Stimulated activated CD4-positive, alpha-beta T cell treated with anti-CD3 and anti-CD28 coated beads, Interleukin-2, amount 100 ng/mL, for 24 hours (primary cell): ENCODE measurements around the gene BRSK2.
"Not testable (repeated sequence)": the region's sequence is repeated elsewhere in the genome, so short reads cannot be mapped to it uniquely, and the experiment has no call there.

Source experiments
- DNase-seq, 2 donors: peaks; one replicate each; pipeline ENCODE4 v3.0.0-alpha.2; 2020

The BRSK2 gene

DNA sequence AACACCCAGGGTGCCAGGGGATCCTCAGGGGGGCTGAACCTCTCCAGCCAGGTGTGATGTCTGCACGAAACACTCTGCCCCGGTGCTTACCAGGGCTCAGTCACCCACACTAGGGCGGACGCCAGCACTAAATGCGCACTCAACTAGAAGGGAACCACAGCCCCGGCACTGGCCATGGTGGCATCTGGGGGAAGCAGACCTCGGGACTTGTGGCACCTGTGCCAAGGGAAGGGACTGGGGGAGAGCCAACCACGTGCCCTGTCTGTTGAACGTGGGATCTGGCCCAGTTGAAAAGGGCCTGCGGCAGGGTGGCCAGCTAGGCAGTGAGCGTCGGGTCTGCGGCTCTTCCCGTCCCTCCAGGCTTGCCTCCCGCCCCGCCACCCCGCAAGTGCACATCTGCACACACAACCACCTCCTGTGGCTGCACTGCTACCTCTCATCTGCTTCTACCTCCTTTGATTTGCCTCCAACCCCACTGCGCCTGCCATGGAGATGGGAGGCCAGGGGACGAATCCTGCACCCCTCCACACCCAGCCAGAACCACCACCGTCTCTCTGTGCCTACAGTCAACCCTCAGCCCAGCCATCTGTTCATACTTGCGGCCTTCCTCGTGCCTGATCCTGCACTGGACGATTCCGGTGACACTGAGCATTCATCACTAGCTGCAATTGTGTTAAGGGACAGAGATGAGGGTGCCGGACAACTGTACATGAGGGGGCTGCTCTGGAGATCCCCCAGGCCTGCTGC, 111.9 kb downstream of the BRSK2 start:
- DNase-seq: no peak

DNA sequence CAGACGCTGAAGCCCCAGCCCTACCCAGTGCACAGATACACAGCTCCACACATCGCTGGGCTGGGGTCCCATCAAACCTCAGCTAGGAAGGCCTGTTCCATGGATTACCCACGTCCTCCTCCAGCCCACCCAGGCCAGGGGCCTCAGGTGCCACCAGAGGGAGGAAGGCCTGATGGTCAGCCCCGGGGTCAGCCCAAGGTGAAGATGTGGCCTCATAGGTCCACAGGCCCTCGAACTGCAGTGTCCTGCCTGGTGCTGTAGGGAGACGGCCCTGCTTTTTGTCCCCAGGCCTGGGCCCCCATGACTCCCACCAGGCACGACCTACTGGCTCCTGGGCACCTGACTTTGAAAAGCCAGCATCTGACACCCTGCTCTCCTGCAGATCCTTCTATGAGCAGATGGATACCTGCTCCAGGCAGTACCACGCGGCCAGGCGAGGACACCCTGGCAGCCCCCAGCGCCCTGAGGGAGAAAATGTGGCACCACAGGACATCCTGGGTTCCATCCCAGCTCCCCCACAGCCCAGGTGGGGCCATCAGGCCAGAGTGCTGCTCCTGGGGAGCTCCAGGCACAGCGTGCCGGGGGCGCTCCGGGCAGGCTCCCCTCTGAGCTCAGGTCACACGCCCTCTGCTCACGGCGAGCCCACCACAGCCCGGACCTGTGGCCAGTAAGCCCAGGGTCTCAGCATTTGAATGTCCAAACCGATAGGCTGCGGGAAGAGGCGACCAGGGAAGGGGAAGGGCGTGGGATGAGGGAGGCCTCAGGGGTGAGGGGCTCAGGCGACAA, 112.6 kb downstream of the BRSK2 start:
- no peak for DNase-seq

DNA sequence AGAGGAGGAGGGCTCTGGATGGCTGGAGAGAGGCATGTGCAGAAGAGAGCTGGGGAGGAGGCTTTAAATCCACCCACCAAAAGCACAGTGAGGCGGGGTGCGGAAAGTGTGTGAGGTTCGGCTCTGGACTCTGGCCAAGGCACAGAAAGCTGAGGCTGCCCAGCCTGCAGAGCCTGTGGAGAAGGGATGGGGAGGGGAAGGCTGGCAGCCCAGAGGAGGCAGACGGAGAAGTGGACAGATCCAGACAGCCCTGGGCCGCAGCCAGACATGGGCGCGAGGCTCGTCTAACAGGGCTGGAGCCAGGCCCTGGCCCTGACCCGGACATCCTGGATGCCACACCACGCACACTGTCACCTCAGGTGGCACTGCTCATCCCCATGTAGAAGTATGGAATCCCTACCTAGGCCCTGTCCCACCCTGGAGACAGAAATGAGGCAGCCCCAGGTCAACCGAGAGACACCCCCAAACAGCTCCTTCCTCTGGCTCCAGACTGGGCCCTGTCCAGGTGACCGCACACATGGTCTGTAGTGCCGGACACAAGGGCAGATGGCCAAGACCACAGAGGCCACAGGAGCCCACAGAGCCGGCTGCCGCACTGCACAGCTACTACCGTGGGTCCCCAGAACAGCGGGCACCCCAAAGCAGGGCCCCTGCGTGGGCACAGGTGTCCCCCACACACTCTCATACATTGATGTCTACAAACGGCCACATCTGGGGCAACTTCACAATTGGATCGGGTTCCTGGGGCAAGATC, 113.4 kb downstream of the BRSK2 start:
- DNase-seq: no peak

DNA sequence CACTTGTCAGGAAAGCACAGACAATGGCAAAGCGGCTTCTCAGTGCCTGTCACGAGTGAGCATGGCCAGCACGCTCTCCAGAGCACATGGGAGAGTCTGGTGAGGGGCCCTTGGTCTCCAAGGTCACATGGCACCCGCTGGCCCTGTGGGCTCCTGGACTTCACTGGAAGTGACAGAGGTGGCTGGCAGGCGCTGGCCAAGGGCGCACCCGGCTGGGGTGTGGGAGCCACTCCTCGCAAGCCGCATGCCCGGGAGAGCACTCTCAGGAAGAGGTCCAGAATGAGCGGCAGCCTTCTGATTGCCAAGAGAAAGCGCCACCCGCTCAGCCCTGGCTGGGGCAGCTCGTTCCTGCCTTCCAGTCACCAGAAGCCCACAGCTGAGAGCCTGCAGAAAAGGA, 114.0 kb downstream of the BRSK2 start:
- no peak for DNase-seq

DNA sequence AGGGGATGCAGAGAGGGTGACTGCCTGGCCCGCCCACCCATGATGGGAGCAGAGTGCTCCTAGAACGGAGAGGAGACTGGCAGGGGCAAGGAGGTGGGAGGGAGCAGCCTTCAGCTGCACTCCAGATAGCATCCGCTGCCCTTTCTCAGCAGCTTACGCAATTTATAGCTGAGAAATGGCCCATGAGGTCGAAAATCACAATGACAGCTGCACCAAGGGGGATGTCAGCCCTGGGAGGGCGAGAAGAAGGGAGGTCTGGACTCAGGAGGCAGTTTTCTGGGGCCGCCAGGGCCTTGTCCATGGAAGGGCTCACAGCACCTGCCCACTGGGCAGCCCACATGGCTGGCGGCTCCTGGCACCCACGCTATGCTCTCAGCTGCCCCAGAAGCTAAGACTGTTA, 114.4 kb downstream of the BRSK2 start:
- DNase-seq: no peak

DNA sequence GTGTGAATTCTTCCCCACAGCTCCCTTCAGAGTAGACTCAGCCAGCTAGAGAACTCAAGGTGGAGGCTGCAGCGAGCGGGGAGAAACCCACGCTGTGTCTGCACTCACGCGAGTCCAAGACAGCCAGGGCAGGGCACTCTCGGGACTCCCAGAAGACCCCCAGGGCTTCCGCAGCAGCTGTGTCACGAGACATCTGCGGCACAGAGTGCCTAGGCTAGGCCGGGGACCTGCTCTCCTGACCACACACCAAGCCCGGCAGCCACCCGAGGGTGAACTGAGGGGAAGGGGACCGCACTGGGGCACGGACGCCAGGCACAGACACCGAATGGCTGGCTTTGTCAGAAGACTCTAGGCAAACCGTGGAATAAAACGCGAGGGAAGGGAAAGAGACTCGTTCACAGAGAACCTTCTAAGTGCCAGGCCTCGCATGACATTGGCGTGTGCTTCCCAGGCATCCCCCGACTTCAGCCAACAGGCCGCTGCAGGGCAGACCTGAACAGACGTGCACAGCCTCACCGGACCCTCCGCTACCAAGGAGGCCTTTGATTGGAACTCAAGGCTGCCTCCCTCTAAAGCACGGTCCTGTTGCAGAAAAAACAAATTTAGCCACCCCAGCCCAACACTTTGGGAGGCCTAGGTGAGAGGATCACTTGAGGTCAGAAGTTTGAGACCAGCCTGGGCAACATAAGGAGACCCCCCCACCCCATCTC, 115.0 kb downstream of the BRSK2 start:
- no peak for DNase-seq

DNA sequence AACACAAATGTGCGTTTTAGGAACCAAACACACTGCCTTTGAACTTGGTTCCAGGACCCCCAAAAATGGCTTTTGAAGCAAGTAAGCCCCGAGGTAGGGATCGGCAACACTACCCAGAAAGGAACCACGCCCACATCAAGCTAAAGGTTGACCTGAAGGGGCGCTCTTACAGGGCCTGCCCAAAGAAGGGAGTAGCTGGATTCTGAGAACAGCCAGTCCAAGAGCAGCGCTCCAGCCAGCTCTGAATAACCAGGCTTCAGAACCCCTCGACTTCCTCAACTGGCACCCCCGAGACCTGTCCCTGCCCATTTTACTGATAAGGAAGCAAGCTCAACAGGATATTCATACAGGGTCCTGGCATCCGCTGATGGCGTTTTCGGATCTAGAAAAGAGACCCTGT, 115.7 kb downstream of the BRSK2 start:
- DNase-seq: no peak

DNA sequence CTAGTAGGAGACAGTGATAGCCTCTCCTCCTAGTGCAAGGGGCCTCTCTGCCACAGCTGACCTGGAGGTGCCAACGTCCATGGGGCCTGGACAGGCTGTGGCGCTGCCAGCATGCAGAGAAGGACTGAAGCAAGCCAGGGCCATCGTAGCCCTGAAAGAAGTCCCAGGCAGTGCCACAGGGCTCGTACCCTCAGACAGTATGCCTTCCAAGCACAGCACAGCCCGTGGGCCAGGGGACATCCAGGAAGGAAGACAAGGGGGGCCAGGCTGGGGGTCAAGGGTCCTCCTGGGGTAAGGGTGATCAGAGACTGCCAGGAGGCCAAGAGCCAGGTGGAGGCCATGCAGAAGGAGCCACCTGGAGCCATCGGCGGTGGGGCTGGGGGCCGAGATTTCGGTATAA, 117.2 kb downstream of the BRSK2 start:
- DNase-seq: no peak

DNA sequence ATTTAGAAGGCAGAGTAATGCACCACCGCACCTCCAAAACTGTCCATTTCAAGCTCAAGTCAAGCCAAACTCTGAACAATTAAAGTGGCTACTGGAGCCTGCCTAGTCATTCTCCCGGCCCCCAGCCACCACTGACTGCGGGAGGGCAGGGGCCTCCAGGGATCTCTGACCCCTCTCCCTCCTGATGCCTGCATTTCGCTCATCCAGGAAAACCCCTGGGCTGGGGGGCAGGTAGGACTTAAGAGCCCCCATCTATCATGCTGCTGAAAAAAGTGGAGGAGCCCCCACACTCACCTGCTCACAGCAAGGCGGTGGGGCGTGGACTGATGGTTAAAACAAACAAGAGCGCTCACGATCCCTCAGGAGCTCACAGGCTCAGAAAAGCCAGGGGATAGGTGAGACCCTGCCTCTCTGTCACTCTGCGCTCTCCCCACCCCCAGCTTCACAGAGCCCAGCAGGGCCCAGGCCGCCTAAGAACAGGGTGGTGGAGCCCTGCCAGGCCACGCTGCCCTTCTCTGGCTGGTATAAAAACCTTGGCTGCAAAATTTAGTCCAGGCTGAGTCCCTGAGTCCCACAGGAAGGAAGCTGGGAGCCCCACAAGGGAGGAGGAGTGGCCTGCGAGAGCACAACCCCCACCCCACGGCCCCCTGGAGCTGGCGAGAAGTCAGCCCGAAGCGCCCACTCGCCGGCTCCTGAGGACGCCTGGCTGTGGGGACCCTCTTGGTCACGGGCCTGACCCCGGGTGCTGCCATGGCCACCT, 117.8 kb downstream of the BRSK2 start:
- no peak for DNase-seq

DNA sequence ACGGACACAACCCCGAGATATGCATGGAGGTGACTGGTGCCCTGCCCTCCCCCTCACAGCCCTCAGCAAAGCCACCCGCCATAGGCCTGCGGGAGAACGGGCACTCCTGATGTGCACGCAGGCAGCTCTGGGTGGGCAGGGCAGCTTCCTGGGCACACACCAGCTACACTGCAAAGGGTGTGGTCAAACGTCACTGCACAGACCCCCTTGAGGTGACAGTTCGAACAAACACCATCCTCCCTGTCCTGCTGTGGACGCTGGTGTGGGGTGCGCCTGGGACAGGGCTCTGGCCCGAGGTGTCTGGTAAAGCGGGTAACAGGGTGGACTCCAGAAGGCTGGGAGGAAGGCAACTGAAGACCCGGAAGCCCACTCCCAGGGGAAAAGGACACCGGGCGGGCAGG, 118.8 kb downstream of the BRSK2 start:
- no peak for DNase-seq

DNA sequence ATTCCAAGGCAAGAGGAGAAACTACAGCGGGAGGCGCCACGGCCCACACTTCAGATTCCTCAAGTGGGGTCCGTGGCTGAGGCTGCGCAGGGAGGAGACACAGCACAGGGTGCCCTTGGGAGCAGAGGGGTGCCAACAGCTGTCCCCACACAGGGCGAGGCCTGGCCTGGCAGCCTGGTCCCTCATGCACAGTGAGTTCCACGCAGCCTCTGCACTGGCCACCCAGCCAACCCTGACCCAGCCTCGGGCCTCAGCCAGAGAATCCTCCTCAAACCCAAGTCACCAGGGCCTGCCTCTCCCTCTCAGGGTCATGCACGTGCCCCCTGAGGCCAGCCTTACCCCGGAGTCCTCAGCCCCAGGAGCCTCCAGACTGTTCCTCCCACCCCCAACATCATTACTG, 119.3 kb downstream of the BRSK2 start:
- DNase-seq: no peak

DNA sequence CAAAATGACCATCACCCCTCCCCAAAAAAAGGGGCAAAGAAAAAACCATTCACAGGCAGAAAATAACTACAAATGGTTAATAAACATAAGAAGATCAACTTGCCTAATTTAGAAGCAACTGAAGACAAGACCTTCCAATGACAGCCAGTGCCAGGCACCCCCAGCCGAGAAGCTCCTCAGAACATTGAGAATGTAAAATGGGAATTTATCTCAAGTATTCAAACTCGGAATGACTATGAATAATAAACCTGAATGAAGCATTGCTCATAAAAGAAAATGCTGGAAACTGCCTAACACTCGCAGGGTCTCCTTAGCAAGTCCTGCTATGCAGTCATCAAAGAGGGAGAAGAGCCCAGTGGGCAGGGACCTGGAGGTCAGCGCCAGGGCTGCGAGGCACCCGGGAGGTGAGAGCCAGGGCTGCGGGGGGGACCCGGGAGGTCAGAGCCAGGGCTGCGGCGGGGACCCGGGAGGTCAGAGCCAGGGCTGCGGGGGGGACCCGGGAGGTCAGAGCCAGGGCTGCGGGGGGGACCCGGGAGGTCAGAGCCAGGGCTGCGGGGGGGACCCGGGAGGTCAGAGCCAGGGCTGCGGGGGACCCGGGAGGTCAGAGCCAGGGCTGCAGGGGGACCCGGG, 120.0 kb downstream of the BRSK2 start:
- DNase-seq: no peak

DNA sequence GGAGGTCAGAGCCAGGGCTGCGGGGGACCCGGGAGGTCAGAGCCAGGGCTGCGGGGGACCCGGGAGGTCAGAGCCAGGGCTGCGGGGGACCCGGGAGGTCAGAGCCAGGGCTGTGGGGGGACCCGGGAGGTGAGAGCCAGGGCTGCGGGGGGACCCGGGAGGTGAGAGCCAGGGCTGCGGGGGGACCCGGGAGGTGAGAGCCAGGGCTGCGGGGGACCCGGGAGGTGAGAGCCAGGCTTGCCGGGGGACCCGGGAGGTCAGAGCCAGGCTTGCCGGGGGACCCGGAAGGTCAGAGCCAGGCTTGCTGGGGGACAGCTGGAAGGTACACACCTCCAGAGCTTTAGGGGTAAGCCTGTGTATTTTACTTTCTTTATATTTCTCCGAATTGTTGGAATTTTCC, 120.6 kb downstream of the BRSK2 start:
- DNase-seq: not testable (repeated sequence)

DNA sequence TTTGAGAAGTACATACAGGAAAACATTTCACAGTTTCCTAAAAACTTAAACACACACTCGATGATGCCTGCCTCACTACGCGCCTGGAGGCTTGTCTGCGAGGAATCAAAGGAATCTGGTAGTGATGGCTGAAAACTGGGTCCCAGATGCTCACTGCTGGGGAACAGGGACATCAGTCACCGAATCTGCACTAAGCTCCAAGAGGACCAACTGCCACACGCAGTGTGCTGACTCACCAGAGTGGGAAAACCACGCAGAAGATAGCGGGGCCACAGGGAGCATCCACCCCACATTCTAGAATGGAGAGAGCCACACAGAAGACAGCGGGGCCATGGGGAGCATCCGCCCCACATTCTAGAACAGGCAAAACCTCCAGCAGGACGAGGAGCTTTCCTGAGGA, 121.2 kb downstream of the BRSK2 start:
- DNase-seq: no peak

DNA sequence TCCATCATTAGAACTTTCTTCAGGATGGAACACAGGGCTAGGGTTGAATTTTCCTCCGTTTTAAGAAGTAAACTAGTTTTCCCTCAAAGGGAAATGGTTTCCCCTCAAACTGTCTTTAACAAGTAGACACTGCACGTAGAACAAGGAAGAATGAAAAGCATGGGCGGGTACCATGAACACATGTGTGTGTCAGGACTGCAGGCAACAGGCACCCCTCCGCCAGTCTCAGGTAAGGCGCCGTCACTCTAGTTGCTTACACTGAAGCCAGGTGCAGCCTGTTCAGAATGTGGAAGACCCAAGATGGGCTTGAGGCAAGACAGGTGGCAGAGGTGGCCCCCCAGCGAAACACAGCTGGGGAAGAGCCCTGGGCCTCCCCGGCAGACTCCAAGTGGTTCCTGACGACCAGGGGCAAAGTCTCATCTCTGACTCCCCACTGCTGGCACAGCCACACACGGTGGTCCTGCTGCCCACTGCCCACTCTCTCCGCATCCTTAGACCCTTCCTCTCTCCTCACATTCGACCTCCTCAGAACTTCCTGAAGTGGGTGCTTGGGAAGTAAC, 122.3 kb downstream of the BRSK2 start:
- DNase-seq: no peak
